Measurements from ENCODE around the gene GLRA3.
"Not testable (repeated sequence)": the region's sequence is repeated elsewhere in the genome, so short reads cannot be mapped to it uniquely, and the experiment has no call there.

GLRA3 gene

GRCh38 chr4:174650711-174651355 lies 178.2 kb downstream of the GLRA3 start:
- DNase-seq = no peak

GRCh38 chr4:174648812-174649211 lies 180.2 kb downstream of the GLRA3 start:
- DNase-seq = no peak

- no peak for DNase-seq
Measured at GRCh38 chr4:174646326-174646725, 182.7 kb downstream of the GLRA3 start.

- no peak for DNase-seq
Measured at GRCh38 chr4:174640146-174640545, 188.9 kb downstream of the GLRA3 start.

GRCh38 chr4:174635732-174636131 lies 193.3 kb downstream of the GLRA3 start:
- no peak for DNase-seq

GRCh38 chr4:174633399-174633798 lies 195.6 kb downstream of the GLRA3 start:
- no peak for DNase-seq

- peak; percentile 61 for DNase-seq
Measured at GRCh38 chr4:174631901-174632758, 196.9 kb downstream of the GLRA3 start.

GRCh38 chr4:174629907-174630450 lies 199.1 kb downstream of the GLRA3 start:
- not testable (repeated sequence) for DNase-seq

- DNase-seq = no peak
Measured at GRCh38 chr4:174629265-174629664, 199.8 kb downstream of the GLRA3 start.

- DNase-seq = no peak
Measured at GRCh38 chr4:174628191-174628590, 200.9 kb downstream of the GLRA3 start.

GRCh38 chr4:174627473-174627872 lies 201.6 kb downstream of the GLRA3 start:
- DNase-seq = no peak

GRCh38 chr4:174626342-174627008 lies 202.6 kb downstream of the GLRA3 start:
- no peak for DNase-seq

- no peak for DNase-seq
Measured at GRCh38 chr4:174616661-174617060, 212.4 kb downstream of the GLRA3 start.

GRCh38 chr4:174613979-174614378 lies 215.1 kb downstream of the GLRA3 start:
- DNase-seq = no peak

GRCh38 chr4:174611792-174612191 lies 217.3 kb downstream of the GLRA3 start:
- DNase-seq = no peak

- DNase-seq = no peak
Measured at GRCh38 chr4:174607792-174608191, 221.3 kb downstream of the GLRA3 start.

- DNase-seq = no peak
Measured at GRCh38 chr4:174604198-174604597, 224.8 kb downstream of the GLRA3 start.

GRCh38 chr4:174600391-174600790 lies 228.7 kb downstream of the GLRA3 start:
- no peak for DNase-seq

GRCh38 chr4:174598800-174599199 lies 230.2 kb downstream of the GLRA3 start:
- no peak for DNase-seq

- no peak for DNase-seq
Measured at GRCh38 chr4:174596513-174596912, 232.5 kb downstream of the GLRA3 start.

GRCh38 chr4:174595141-174595929 lies 233.7 kb downstream of the GLRA3 start:
- DNase-seq = no peak

- DNase-seq = no peak
Measured at GRCh38 chr4:174593701-174594100, 235.3 kb downstream of the GLRA3 start.

GRCh38 chr4:174592985-174593335 lies 236.1 kb downstream of the GLRA3 start:
- DNase-seq = no peak

Measured in COR-L47 (cell line).